Adrenal gland (tissue), 12 donors: ENCODE data around the gene DST. TPM values are rescaled to one million over a fixed set of nuclear protein-coding genes. Genes with fewer than 3 reads are reported as not detected.

ENCODE experiments used
- DNase-seq, 7 donors: peaks; one replicate each; pipeline ENCODE4 v3.0.0-alpha.2; 2019 to 2020
- H3K27ac ChIP-seq, 5 donors: fragments of 200-600 bp; sonication (generic) in 4 of 5; 1 replicate in 3 of 5; 2 replicates in 2 of 5; pipeline versions ENCODE4 v1.5.1 to v1.8.0; 2016 to 2020; ENCODE audit warnings: mild to moderate bottlenecking in 1 of 5
- H3K27me3 ChIP-seq: fragments of 200-600 bp; 2 replicates; pipeline ENCODE4 v1.8.0; 2021
- H3K36me3 ChIP-seq, 2 donors: fragments of 200-600 bp; replicated peaks in 1 of 2; 1 replicate in 1 of 2; 2 replicates in 1 of 2; pipeline versions ENCODE4 v1.5.1 to v1.8.0; 2018 to 2022
- H3K4me1 ChIP-seq, 2 donors: fragments of 200-600 bp; replicated peaks in 1 of 2; 1 replicate in 1 of 2; 2 replicates in 1 of 2; pipeline versions ENCODE4 v1.5.1 to v1.8.0; 2018 to 2021
- H3K4me3 ChIP-seq, 4 donors: fragments of 200-600 bp; sonication (generic) in 3 of 4; one replicate each; pipeline ENCODE4 v1.5.1; 2016 to 2018
- H3K9me3 ChIP-seq, 3 donors: fragments of 200-600 bp; sonication (generic) in 1 of 3; replicated peaks in 1 of 3; 1 replicate in 2 of 3; 2 replicates in 1 of 3; pipeline versions ENCODE4 v1.5.1 to v1.8.0; 2016 to 2021
- CTCF ChIP-seq, 6 experiments: fragments of 450-650 bp in 4 of 6; fragments of 200-600 bp in 2 of 6; sonication (generic) in 1 of 6; IDR thresholded peaks; 1 replicate in 5 of 6; 2 replicates in 1 of 6; pipeline versions ENCODE4 v1.5.1 to v1.8.0; 2016 to 2021; ENCODE audit warnings: antibody characterized with exemption in 6 of 6, mild to moderate bottlenecking in 2 of 6, moderate library complexity in 1 of 6
- POLR2A ChIP-seq, 2 donors: fragments of 450-650 bp; IDR thresholded peaks; one replicate each; pipeline ENCODE4 v1.6.1; 2017; ENCODE audit warnings: antibody characterized with exemption in 2 of 2, mild to moderate bottlenecking in 2 of 2, moderate library complexity in 1 of 2
- WGBS, 4 donors: extraction: QIAGEN DNeasy Blood & Tissue Kit in 2 of 4; methylation state at CpG; one replicate each; pipeline versions ENCODE4 v1.1.5 to v1.1.7; 2013 to 2017; 5-methylcytosine and 5-hydroxymethylcytosine counted together
- intact Hi-C, 2 donors: fragments of 100-400 bp; cut with DNase I; formaldehyde crosslinking; loops; one replicate each; pipeline versions ENCODE4 v1.14.1 to v1.15.0; 2022 to 2023
- polyA plus RNA-seq, 3 donors: library from polyadenylated mRNA; stranded (reverse); fragments of 200-250 nt in 2 of 3; fragments of 350-450 nt in 1 of 3; fragmentation: Illumina TruSeq in 1 of 3; extraction: RNeasy Lipid Tissue Mini Kit (QIAGEN cat#74804) in 1 of 3; gene quantifications; one replicate each; pipeline ENCODE4 v1.2.3, GENCODE V29; 2013 to 2014
- total RNA-seq, 9 donors: library from RNA; depleted of rRNA in 4 of 9; stranded (reverse); fragments of >200 nt in 4 of 9; fragments of 120-200 nt in 1 of 9; fragmentation: NEBNext Ultra II Directional in 1 of 9; extraction: Animal tissue kit (Norgen Biotek cat#: 25700) in 1 of 9; gene quantifications; one replicate each; pipeline versions ENCODE4 v1.1.0 to v1.2.4, GENCODE V29; 2013 to 2023
- donor health status: healthy with polysubstance abuse.
- donor health status: Bipolar disorder and iron deficiency.
- donor health status: DM: yes; HTN: yes; CAD: no.
- donor health status: DM: no; HTN: no; CAD: no.
- donor health status: DM: no; HTN: no; CAD: no.
- donor health status: DM: yes; HTN: yes; CAD: no.

DST gene
- total and polyA plus RNA-seq, 12 donors: 105 to 418 (median 265) TPM

- DNase-seq: no peak
- H3K27ac ChIP-seq: no peak overlapping the region
- 97 to 99% (median 97%) methylated on average over 13 of the region's 13 CpGs for WGBS, 4 donors
- H3K27me3 ChIP-seq: no peaks in the 10 kb centered on the region
- no peak for TF ChIP-seq POLR2A (IDR thresholded peaks at IDR 0.05)
- TF ChIP-seq CTCF (IDR thresholded peaks at IDR 0.05): no peak
- no peaks in the 10 kb centered on the region for H3K9me3 ChIP-seq
- H3K36me3 ChIP-seq: peaks cover 0 to 64% of the 10 kb centered on the region in 2 donors
- intact Hi-C loops: loop anchor here in 1 of 2 donors (10.0 kb wide), 1 partner anchor 131 kb away; no protein-coding TSS in a partner anchor
- no peaks in the 10 kb centered on the region for H3K4me1 ChIP-seq
- no peak overlapping the region for H3K4me3 ChIP-seq
Measured at GRCh38 chr6:56463443-56463842, 179.2 kb downstream of the DST start.

- Histone ChIP-seq H3K9me3 (no peaks in the 10 kb centered on the region), H3K4me3 (no peak overlapping the region), H3K27me3 (no peaks in the 10 kb centered on the region), H3K36me3 (peaks cover 0 to 52% of the 10 kb centered on the region in 2 donors), H3K4me1 (no peaks in the 10 kb centered on the region), H3K27ac (no peak overlapping the region)
- TF ChIP-seq POLR2A (IDR thresholded peaks at IDR 0.05): no peak
- TF ChIP-seq CTCF (IDR thresholded peaks at IDR 0.05): no peak
- no peak for DNase-seq
- intact Hi-C loops: no loop called here
- 91 to 94% (median 92%) methylated on average over 13 of the region's 13 CpGs for WGBS, 4 donors
Measured at GRCh38 chr6:56459030-56459805, 183.5 kb downstream of the DST start.

GRCh38 chr6:56458324-56458884 lies 184.3 kb downstream of the DST start:
- H3K4me3 ChIP-seq: no peak overlapping the region
- no peak overlapping the region for H3K27ac ChIP-seq
- TF ChIP-seq CTCF (IDR thresholded peaks at IDR 0.05) (no peak), POLR2A (IDR thresholded peaks at IDR 0.05) (no peak)
- intact Hi-C loops: no loop called here
- no peak for DNase-seq
- WGBS, 4 donors: 76 to 87% (median 84%) methylated on average over 5 of the region's 5 CpGs
- no peaks in the 10 kb centered on the region for H3K9me3 ChIP-seq
- H3K27me3 ChIP-seq: no peaks in the 10 kb centered on the region
- H3K4me1 ChIP-seq: no peaks in the 10 kb centered on the region
- H3K36me3 ChIP-seq: peaks cover 0 to 43% of the 10 kb centered on the region in 2 donors

- TF ChIP-seq POLR2A (IDR thresholded peaks at IDR 0.05): no peak
- no peak for TF ChIP-seq CTCF (IDR thresholded peaks at IDR 0.05)
- Histone ChIP-seq H3K27ac (no peak overlapping the region), H3K36me3 (peaks cover 0 to 28% of the 10 kb centered on the region in 2 donors), H3K4me3 (no peak overlapping the region), H3K4me1 (peaks cover 2 to 3% of the 10 kb centered on the region in 2 donors), H3K9me3 (no peaks in the 10 kb centered on the region), H3K27me3 (no peaks in the 10 kb centered on the region)
- 73 to 82% (median 79%) methylated on average over 2 of the region's 2 CpGs for WGBS, 4 donors
- intact Hi-C loops: no loop called here
- no peak for DNase-seq
Measured at GRCh38 chr6:56456785-56457184, 185.9 kb downstream of the DST start.
